ENCODE results near the gene SLC45A2. TPM values are rescaled to one million over a fixed set of nuclear protein-coding genes. Genes with fewer than 3 reads are reported as not detected.
"Not testable (repeated sequence)": the region's sequence is repeated elsewhere in the genome, so short reads cannot be mapped to it uniquely, and the experiment has no call there.

The SLC45A2 gene
- total RNA-seq, 3 donors from 2014 or later: not detected

DNA sequence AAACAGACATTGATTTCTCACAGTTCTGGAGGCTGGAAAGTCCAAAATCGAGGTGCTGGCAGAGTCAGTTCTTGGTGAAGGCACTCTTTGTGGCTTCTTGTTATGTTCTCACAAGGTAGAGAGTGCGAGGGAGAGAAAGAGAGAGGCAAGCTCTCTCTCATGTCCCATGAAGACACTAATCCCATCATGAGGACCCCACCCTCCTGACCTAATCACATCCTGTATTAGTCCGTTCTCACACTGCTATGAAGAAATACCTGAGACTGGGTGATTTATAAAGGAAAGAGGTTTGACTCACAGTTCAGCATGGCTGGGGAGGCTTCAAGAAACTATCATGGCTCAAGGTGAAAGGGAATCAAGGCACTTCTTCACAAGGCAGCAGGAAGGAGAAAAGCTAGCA is 29.1 kb upstream of the SLC45A2 start:
- Mint-ChIP-seq H3K4me1 (ENCODE audit: low read depth) (peaks cover 9% of the 10 kb centered on the region), H3K4me3 (no peak overlapping the region), H3K36me3 (ENCODE audit: insufficient read depth) (peaks cover 11% of the 10 kb centered on the region), H3K27me3 (ENCODE audit: low read depth) (no peaks in the 10 kb centered on the region), H3K9me3 (no peaks in the 10 kb centered on the region)
- DNase-seq (no peak), ATAC-seq (no peak)

DNA sequence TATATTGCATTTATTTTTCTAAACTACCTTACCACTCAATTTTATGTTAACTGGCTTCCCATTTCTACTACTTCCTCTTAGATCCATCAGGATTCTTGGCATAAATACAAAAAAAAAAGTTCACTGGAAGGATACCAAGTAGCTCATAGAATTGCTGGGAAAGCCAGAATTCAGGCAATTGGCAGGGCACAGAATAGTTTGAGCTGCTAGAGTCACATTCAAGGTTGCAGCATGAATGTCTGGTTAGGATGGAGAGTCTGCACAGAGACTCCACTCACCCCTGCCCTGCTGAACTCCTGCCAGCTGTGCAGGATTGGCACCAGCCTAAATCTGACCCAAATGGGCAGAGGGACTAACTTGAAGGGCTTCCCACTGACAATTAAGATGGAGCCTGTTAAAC is 28.3 kb upstream of the SLC45A2 start:
- no peak for ATAC-seq
- H3K9me3 Mint-ChIP-seq: no peaks in the 10 kb centered on the region
- H3K27me3 Mint-ChIP-seq (ENCODE audit: low read depth): no peaks in the 10 kb centered on the region
- DNase-seq: no peak
- no peak overlapping the region for H3K4me3 Mint-ChIP-seq
- H3K36me3 Mint-ChIP-seq (ENCODE audit: insufficient read depth): peaks cover 7% of the 10 kb centered on the region
- peaks cover 12% of the 10 kb centered on the region for H3K4me1 Mint-ChIP-seq (ENCODE audit: low read depth)

DNA sequence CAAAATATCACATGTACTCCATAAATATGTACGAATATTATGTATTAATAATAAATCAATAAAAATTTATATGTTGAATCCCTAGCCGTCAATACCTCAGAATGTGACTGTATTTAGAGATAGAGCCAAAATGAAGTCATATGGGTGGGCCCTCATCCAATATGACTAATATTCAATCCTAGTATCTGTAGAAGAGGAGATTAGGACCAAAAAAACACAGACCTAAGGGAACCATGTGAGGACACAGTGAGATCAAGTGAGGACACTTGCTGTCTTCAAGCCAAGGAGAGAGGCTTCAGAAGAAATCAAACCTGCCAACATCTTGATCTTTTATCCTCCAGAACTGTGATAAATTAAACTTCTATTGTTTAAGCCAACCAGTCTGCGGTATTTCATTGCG is 27.0 kb upstream of the SLC45A2 start:
- no peak overlapping the region for H3K4me3 Mint-ChIP-seq
- ATAC-seq: no peak
- H3K27me3 Mint-ChIP-seq (ENCODE audit: low read depth): no peaks in the 10 kb centered on the region
- no peaks in the 10 kb centered on the region for H3K9me3 Mint-ChIP-seq
- H3K4me1 Mint-ChIP-seq (ENCODE audit: low read depth): peaks cover 19% of the 10 kb centered on the region
- DNase-seq: no peak
- H3K36me3 Mint-ChIP-seq (ENCODE audit: insufficient read depth): no peaks in the 10 kb centered on the region

DNA sequence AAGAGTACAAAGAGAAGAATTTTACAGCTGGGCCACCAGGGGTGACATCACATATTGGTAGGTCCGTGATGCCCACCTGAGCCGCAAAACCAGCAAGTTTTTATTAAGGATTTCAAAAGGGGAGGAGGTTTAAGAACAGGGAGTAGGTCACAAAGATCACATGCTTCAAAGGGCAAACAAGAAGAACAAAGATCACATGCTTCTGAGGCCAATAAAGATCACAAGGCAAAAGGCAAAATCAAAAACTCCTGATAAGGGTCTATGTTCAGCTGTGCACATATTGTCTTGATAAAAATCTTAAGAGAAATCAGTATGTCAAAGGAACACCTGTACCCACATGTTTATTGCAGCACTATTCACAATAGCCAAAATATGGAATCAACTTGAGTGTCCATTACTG is 25.7 kb upstream of the SLC45A2 start:
- not testable (repeated sequence) for H3K27me3 Mint-ChIP-seq (ENCODE audit: low read depth); H3K4me3 Mint-ChIP-seq; H3K36me3 Mint-ChIP-seq (ENCODE audit: insufficient read depth); H3K9me3 Mint-ChIP-seq; DNase-seq; ATAC-seq
- H3K4me1 Mint-ChIP-seq (ENCODE audit: low read depth): peaks cover 29% of the 10 kb centered on the region

DNA sequence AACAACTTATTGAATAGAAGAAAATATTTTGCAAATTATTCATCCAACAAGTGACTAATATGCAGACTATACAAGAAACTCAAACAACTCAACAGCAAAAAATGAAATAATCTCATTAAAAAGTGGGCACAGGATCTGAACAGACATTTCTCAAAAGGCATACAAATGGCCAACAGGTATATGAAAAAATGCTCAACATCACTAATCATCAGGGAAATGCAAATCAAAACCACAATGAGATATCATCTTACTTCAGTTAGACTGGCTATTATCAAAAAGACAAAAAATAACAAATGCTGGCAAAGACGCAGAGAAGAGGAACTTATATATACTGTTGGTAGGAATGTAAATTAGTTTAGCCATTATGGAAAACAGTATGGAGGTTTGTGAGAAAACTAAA is 25.1 kb upstream of the SLC45A2 start:
- no peaks in the 10 kb centered on the region for H3K27me3 Mint-ChIP-seq (ENCODE audit: low read depth)
- no peaks in the 10 kb centered on the region for H3K36me3 Mint-ChIP-seq (ENCODE audit: insufficient read depth)
- H3K4me3 Mint-ChIP-seq: no peak overlapping the region
- ATAC-seq: no peak
- no peak for DNase-seq
- no peaks in the 10 kb centered on the region for H3K9me3 Mint-ChIP-seq
- peaks cover 31% of the 10 kb centered on the region for H3K4me1 Mint-ChIP-seq (ENCODE audit: low read depth)

DNA sequence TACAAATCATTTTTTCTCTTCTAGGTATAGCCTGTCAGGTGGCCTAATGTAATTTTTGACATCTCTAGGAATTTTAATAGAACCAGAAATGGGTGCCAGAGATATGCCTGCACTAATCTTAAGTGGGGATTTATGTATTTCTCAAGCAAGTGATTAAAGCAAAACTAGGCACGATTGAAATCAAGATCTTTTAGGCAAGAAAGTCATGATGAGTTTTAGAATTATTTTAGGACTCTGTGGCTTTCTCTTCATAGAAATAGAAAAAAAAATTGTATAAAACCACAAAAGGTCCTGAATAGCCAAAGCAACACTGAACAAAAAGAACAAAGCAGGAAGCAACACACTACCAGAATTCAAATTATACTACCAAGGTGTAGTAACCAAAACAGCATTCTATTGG is 24.3 kb upstream of the SLC45A2 start:
- peaks cover 31% of the 10 kb centered on the region for H3K4me1 Mint-ChIP-seq (ENCODE audit: low read depth)
- H3K9me3 Mint-ChIP-seq: no peaks in the 10 kb centered on the region
- H3K36me3 Mint-ChIP-seq (ENCODE audit: insufficient read depth): peaks cover 3% of the 10 kb centered on the region
- ATAC-seq (no peak), DNase-seq (no peak)
- peak overlapping the region; percentile 94 for H3K4me3 Mint-ChIP-seq
- H3K27me3 Mint-ChIP-seq (ENCODE audit: low read depth): no peaks in the 10 kb centered on the region

DNA sequence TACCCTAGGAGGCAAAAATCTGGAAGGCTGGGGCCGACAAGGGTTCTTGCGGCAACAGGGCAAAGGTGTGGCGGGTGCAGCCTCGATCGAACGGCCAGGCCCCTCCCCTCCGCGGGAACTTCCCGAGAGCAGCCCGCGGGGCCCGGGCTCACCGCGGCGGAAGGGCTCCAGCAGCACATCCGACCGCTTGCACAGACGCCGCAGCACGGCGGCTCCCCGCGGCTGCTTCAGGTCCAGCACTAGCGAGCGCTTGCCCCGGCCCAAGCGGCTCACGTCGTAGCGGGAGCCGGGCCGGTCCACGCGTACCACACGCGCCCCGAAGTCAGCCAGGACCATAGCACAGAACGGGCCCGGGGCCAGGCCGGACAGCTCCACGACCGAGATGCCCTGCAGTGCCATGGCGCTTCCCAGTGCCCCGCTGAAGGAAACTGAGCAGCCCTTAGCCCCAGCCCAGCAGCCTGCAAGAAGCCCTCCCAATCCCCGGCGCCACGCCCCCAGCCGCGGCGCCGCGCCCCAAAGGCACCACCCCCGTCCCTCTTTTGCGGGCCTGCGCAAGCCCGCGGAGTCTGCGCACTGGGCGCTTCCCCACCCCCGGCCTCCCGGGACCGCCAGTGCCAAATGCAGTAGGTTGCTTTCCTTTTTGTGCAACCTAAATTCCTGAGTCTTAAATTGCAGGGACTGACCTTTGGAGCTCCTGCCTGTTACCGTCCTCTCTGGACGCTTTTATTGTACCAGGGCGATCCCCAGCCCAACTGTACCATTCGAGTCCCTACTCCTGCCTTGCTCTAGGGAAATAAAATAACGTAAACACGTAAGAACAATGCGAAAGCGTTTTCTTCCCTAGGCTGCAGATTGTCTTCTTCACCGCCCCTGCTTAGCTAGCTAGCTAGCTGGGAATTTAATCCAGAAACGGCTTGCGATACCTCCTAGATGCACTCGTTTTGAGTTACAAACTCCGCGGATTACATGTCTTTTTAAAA is 23.4 kb upstream of the SLC45A2 start, which contains the start of gene AMACR:
AMACR (minus strand) TSS at position 430 of the 980 bp plus-strand sequence; CDS start at position 399, 31 bp downstream.
- peak within 1 kb of the TSS; percentile 94 for H3K4me3 Mint-ChIP-seq
- H3K27me3 Mint-ChIP-seq (ENCODE audit: low read depth): no peaks in the 10 kb centered on the region
- peaks cover 10% of the 10 kb centered on the region for H3K36me3 Mint-ChIP-seq (ENCODE audit: insufficient read depth)
- peak; percentile 92 to 93 for ATAC-seq
- H3K9me3 Mint-ChIP-seq: no peaks in the 10 kb centered on the region
- peak; percentile 84 for DNase-seq
- H3K4me1 Mint-ChIP-seq (ENCODE audit: low read depth): peaks cover 31% of the 10 kb centered on the region

DNA sequence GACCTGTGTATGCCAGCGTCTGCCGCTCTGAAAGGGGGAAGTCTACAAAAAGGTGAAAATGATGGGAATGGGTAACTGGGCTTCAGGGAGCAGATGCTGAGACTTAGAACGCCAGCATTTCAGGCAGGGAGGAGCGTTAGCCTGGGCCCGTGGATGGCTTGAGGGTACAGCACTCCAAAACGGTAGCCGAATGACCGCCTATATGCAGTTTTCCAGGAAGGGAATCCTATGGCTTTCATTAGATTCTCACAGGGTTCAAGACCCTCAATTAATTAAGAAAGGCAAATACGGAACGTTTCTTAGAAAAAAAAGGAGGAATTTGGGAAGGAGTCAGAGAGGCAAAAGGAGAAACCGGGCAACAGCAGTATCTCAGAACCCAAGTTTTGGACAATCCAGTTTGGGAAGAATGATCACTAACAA is 22.7 kb upstream of the SLC45A2 start:
- Mint-ChIP-seq H3K27me3 (ENCODE audit: low read depth) (no peaks in the 10 kb centered on the region), H3K36me3 (ENCODE audit: insufficient read depth) (peaks cover 13% of the 10 kb centered on the region), H3K4me1 (ENCODE audit: low read depth) (peaks cover 31% of the 10 kb centered on the region), H3K9me3 (no peaks in the 10 kb centered on the region), H3K4me3 (peak overlapping the region; percentile 94)
- no peak for ATAC-seq
- DNase-seq: no peak

DNA sequence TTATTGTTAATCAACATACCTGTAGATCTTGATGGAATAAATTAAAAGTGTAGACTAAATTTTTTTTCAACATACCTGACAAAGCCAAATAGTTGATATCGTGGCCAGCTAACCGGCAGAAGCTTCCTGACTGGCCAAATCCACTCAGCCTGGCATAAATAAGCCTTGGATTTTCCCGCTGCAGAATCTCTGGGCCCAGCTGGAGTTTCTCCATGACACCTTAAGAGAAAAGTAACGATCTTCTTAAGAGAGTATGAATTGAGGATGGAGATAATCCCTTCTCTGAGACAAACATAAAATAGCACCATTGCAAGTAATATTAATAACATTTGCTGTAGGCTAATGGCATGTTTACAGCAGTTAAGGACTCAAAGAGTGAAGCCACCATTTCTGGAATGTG is 21.2 kb upstream of the SLC45A2 start:
- Mint-ChIP-seq H3K9me3 (no peaks in the 10 kb centered on the region), H3K4me1 (ENCODE audit: low read depth) (peaks cover 31% of the 10 kb centered on the region), H3K27me3 (ENCODE audit: low read depth) (no peaks in the 10 kb centered on the region), H3K4me3 (no peak overlapping the region), H3K36me3 (ENCODE audit: insufficient read depth) (peaks cover 13% of the 10 kb centered on the region)
- DNase-seq: no peak
- ATAC-seq: no peak

DNA sequence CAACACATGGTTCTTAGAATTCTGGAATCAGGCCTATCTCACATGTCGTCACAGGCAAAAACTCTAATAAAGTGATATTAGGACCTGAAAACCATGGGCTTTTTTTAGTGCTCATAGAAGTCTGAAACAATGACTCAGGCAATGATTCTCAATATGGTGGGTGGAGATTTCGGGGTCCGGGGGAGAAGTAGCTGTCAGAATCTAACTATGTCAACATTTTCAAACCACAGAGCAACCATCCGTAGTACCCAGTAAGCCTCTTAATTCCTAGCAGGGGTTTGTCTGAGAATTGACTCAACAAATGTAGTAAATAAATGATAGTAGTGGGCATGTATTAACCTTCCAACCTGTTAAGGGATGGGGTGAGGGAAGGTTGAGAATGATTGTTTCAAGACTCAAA is 20.7 kb upstream of the SLC45A2 start:
- Mint-ChIP-seq H3K4me1 (ENCODE audit: low read depth) (peaks cover 31% of the 10 kb centered on the region), H3K9me3 (no peaks in the 10 kb centered on the region), H3K27me3 (ENCODE audit: low read depth) (no peaks in the 10 kb centered on the region), H3K36me3 (ENCODE audit: insufficient read depth) (peaks cover 13% of the 10 kb centered on the region), H3K4me3 (no peak overlapping the region)
- DNase-seq (no peak), ATAC-seq (peak in 1 of 2 donors; percentile 3)

DNA sequence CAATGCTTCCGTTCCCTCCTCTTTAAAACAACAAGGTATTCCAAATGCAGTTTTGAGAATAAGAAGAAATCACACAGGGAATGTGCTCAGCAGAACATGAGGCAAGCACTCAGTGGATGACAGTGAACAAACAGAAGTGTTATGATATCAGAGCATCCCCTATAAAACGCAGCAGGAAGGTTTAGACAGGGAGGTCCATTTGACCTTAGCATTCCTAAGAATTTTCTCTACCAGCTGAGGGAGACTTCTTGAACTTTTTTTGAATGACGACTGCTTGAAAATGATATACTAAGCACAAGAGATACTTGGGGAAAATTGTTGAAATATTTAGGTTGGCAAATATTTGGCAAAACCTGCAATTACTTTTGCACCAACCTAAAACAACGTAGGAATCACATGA is 19.4 kb upstream of the SLC45A2 start:
- Mint-ChIP-seq H3K36me3 (ENCODE audit: insufficient read depth) (peaks cover 14% of the 10 kb centered on the region), H3K4me1 (ENCODE audit: low read depth) (peaks cover 26% of the 10 kb centered on the region), H3K4me3 (no peak overlapping the region), H3K9me3 (no peaks in the 10 kb centered on the region), H3K27me3 (ENCODE audit: low read depth) (no peaks in the 10 kb centered on the region)
- DNase-seq (no peak), ATAC-seq (no peak)

DNA sequence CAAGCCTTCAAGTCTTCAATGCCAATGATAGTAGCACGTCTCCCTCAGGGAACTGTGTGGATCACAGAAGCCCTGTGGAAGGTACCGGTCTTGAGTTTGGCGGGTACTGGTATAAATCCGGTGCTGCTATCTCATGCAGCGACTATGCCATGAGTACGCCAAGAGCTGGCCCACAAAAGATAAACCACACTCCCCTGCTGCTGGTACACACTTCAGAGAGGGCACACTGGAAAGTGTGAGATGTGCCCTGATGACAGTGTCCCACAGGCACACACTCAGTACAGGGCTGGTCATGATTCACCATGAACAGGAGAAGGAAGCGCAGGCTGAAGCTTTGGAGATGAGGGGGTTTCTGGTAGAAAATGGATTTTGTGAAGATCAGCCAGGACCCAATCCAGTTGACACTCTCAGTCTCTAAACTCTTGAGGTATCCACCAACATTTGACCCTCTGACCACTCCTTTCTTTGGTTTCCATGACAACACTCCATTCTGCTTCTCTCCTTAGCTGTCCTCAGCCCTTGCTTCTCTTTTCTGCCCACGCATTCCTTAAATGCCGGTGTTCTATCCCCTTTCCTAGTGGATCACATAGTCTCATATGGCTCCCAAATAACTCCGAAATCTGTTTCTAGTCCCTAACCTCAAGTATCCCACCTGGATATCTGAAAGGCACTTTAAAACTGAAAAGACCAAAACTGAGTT is 18.3 kb upstream of the SLC45A2 start:
- DNase-seq (no peak), ATAC-seq (no peak)
- peaks cover 20% of the 10 kb centered on the region for H3K36me3 Mint-ChIP-seq (ENCODE audit: insufficient read depth)
- H3K4me1 Mint-ChIP-seq (ENCODE audit: low read depth): peaks cover 20% of the 10 kb centered on the region
- no peaks in the 10 kb centered on the region for H3K9me3 Mint-ChIP-seq
- no peak overlapping the region for H3K4me3 Mint-ChIP-seq
- no peaks in the 10 kb centered on the region for H3K27me3 Mint-ChIP-seq (ENCODE audit: low read depth)

DNA sequence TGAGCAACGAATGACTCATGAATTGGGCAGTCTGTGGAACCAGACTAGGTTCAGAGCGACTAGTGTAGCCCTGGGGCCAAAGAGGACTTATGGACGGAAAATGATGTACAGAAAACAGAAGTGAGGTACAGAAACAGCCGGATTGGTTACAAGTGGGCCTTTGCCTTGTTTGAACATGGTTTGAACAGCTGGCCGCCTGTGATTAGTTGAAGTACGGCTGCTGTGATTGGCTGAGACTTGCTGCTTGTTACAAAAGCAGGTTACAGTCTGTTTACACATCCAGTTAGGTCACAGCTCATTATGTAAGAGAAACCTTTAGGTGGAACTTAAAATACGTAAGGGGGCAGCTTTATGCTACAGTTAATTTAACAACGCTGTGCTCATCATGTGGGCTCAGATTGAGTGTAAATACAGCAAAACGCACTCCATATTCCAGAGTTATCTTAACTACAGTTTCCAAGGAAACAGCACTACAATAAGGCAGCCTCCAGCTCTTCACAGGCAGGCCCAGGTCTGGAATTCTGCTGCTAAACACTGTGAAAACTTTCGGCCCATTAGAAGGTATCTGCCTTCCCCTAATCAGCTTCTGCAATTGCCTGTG is 16.8 kb upstream of the SLC45A2 start:
- Mint-ChIP-seq H3K36me3 (ENCODE audit: insufficient read depth) (peaks cover 23% of the 10 kb centered on the region), H3K4me1 (ENCODE audit: low read depth) (peaks cover 15% of the 10 kb centered on the region), H3K9me3 (no peaks in the 10 kb centered on the region), H3K4me3 (no peak overlapping the region), H3K27me3 (ENCODE audit: low read depth) (no peaks in the 10 kb centered on the region)
- no peak for DNase-seq
- no peak for ATAC-seq

DNA sequence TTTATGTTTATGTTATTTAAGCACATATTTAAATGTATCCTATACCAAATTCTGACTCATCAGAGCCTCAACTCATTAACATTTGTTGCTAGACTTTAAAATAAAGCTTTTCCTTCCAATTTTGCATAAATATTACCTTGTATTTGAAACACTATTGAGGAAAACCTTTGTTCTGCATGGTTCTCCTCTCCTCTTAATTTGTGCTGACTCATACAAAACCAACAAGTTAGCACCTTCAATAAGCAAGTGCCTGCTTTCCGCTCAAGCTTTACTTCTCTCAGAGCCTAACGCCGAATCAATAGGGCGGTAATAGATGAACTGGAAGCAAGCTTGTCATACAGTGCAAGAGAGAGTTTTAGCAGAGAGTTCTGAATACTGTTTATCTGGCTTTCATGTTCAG is 15.5 kb upstream of the SLC45A2 start:
- Mint-ChIP-seq H3K9me3 (no peaks in the 10 kb centered on the region), H3K27me3 (ENCODE audit: low read depth) (no peaks in the 10 kb centered on the region), H3K36me3 (ENCODE audit: insufficient read depth) (peaks cover 25% of the 10 kb centered on the region), H3K4me1 (ENCODE audit: low read depth) (peaks cover 4% of the 10 kb centered on the region), H3K4me3 (no peak overlapping the region)
- DNase-seq (no peak), ATAC-seq (no peak)

All from activated T-cell treated with anti-CD3 and anti-CD28 coated beads, Interleukin-2, amount 50 U/mL, for 4 hours (primary cell).